ENCODE results near the gene SCMH1.

- TF ChIP-seq CTCF (conservative IDR thresholded peaks at IDR 0.05; ENCODE audit: low read length) = no peak
- no peak for TF ChIP-seq EZH2phosphoT487 (IDR thresholded peaks at IDR 0.05; ENCODE audit: borderline replicate concordance, low read depth, low read length)
Observed at GRCh38 chr1:41286992-41287391, 44.9 kb upstream of the SCMH1 start.

Data from OCI-LY7 (cell line).